ENCODE data around the gene MAEA. TPM values are rescaled to one million over a fixed set of nuclear protein-coding genes. Genes with fewer than 3 reads are reported as not detected.

Gene MAEA
- total and polyA plus RNA-seq, 2 experiments from 2014 or later, result 66.6 to 73.2 TPM

DNA sequence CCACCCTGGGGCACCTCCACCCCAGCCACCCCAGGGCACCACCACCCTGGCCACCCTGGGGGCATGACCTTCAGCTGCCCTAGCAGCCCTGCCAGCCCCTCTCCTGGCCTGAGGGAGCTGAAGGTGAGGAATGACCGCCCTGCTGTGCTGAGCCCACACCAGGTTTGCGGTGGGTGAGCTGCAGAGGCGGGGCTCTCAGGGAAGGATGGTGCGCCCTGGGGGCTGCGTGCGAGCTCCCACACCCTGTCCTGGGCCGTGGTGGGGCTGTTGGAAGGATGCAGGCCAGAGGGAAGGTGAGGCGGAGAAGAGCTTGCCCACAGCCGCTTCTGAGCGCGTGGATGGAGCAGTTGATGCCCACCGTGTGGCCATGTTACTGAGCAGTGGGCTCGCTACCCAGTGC, 75.1 kb downstream of the MAEA start:
- Histone ChIP-seq H2AFZ (no peak overlapping the region), H3K4me1 (ENCODE audit: insufficient read depth) (no peaks in the 10 kb centered on the region), H3K36me3 (replicated peaks; ENCODE audit: insufficient read depth, low read depth) (no peaks in the 10 kb centered on the region), H3K27me3 (no peaks in the 10 kb centered on the region), H3K9me2 (replicated peaks; ENCODE audit: insufficient read depth) (no peaks in the 10 kb centered on the region), H4K20me1 (ENCODE audit: insufficient read depth, poor library complexity, severe bottlenecking) (no peaks in the 10 kb centered on the region), H3K4me3 (no peak overlapping the region), H3K79me2 (no peaks in the 10 kb centered on the region), H3K9me3 (ENCODE audit: low read depth) (no peaks in the 10 kb centered on the region), H3K27ac (no peak overlapping the region), H3K4me2 (no peak overlapping the region)
- TF ChIP-seq EZH2 (IDR thresholded peaks at IDR 0.05; ENCODE audit: borderline replicate concordance), result no peak
- TF ChIP-seq EZH2phosphoT487 (IDR thresholded peaks at IDR 0.05; ENCODE audit: low read depth, severe bottlenecking, unreplicated experiment), result no peak
- TF ChIP-seq, protein P1, sequence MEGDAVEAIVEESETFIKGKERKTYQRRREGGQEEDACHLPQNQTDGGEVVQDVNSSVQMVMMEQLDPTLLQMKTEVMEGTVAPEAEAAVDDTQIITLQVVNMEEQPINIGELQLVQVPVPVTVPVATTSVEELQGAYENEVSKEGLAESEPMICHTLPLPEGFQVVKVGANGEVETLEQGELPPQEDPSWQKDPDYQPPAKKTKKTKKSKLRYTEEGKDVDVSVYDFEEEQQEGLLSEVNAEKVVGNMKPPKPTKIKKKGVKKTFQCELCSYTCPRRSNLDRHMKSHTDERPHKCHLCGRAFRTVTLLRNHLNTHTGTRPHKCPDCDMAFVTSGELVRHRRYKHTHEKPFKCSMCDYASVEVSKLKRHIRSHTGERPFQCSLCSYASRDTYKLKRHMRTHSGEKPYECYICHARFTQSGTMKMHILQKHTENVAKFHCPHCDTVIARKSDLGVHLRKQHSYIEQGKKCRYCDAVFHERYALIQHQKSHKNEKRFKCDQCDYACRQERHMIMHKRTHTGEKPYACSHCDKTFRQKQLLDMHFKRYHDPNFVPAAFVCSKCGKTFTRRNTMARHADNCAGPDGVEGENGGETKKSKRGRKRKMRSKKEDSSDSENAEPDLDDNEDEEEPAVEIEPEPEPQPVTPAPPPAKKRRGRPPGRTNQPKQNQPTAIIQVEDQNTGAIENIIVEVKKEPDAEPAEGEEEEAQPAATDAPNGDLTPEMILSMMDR (IDR thresholded peaks at IDR 0.05; ENCODE audit: poor library complexity), result no peak
- no peak for DNase-seq (ENCODE audit: low spot score)
- 94% methylated on average over 13 of the region's 13 CpGs for WGBS (ENCODE audit: low lambda C conversion rate, missing lambda C conversion rate)

DNA sequence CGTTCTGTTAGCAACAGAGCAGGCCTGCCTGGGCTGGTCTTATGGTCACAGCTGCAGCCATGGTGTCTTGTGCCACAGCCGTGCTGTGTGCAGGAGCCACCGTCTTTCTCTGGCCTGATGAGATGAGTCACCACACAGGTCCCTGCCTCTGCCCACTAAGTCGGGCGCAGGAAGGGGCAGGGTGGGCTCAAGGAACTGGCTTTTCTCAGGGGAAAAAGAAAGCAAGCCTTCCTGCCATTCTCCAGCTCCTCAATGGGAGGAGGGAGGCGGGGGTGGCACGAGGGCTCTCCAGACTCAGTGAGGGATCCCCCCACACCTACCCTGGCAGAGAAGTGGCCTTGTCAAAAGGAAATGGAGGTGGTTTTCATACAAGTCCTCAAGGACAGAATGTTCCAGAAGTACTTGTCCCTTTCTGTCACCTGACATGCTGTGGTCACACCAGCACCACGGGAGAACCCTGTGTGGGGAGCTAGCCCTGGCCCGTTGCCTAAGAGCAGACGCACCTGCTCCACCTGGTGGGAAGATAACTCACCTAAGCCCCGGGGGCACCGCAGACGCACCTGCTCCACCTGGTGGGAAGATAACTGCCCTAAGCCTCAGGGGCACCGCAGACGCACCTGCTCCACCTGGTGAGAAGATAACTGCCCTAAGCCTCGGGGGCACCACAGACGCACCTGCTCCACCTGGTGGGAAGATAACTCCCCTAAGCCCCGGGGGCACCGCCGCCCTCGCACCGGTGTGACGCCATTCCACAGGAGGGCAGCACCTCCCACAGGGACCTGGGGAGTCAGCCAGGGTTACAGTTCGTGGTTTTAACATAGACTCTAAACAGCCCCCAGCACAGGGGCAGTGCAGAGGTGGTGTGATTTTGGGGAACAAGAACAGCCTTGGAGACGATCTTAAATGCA, 75.8 kb downstream of the MAEA start:
- Histone ChIP-seq H3K36me3 (replicated peaks; ENCODE audit: insufficient read depth, low read depth) (no peaks in the 10 kb centered on the region), H3K27ac (no peak overlapping the region)
- 86% methylated on average over 24 of the region's 25 CpGs for WGBS (ENCODE audit: low lambda C conversion rate, missing lambda C conversion rate)

DNA sequence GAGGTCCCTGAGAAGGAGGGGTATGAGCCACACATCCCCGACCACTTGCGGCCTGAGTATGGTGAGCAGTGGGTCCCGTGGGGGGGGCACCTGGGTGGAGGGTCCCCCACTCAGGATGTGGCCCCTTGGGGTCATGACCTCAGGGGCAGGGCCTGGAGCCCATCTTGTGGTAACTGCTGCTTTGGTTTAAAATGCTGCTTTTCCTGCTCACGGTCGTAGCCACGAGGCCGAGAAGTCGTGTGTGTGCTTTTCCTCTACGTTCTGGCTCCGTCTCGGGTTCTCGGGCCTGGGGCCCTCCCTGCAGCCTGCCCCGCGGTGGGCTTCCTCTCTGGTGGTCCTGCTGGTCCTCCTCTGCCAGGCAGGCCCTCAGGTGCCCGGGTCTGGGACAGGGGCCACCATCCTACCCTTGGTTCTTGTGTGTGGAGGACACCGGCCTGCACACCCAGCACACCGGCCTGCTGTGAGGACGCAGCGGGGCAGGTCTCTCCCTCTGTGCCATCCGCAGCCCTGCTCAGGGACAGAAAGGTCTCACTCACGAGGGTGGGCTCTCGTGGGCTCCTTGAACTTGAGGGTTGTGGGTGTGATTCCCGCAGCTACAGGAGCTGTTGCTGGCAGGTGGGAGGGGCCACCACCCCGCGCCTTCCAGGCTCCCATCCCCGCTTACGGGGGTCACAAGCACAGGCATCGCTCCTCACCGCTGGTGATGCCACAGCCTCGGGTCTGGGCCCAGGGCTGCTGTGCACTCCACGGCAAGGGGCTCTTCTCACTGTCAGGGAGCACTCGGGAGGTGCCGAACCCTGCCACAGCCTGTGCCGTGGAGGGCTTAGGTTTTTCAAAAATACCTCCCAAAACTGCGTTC, 76.9 kb downstream of the MAEA start:
- no peaks in the 10 kb centered on the region for H3K4me1 ChIP-seq (ENCODE audit: insufficient read depth)
- H3K9me2 ChIP-seq (replicated peaks; ENCODE audit: insufficient read depth), result no peaks in the 10 kb centered on the region
- no peaks in the 10 kb centered on the region for H3K9me3 ChIP-seq (ENCODE audit: low read depth)
- H4K20me1 ChIP-seq (ENCODE audit: insufficient read depth, poor library complexity, severe bottlenecking), result no peaks in the 10 kb centered on the region
- 97% methylated on average over 35 of the region's 35 CpGs for WGBS (ENCODE audit: low lambda C conversion rate, missing lambda C conversion rate)
- no peaks in the 10 kb centered on the region for H3K27me3 ChIP-seq
- TF ChIP-seq, protein P1 (IDR thresholded peaks at IDR 0.05; ENCODE audit: poor library complexity), result no peak
- TF ChIP-seq EZH2 (IDR thresholded peaks at IDR 0.05; ENCODE audit: borderline replicate concordance), result no peak
- no peak for TF ChIP-seq EZH2phosphoT487 (IDR thresholded peaks at IDR 0.05; ENCODE audit: low read depth, severe bottlenecking, unreplicated experiment)
- no peak overlapping the region for H3K27ac ChIP-seq
- no peaks in the 10 kb centered on the region for H3K36me3 ChIP-seq (replicated peaks; ENCODE audit: insufficient read depth, low read depth)
- H3K4me3 ChIP-seq, result no peak overlapping the region
- no peaks in the 10 kb centered on the region for H3K79me2 ChIP-seq
- DNase-seq (ENCODE audit: low spot score), result no peak
- H3K4me2 ChIP-seq, result no peak overlapping the region
- H2AFZ ChIP-seq, result no peak overlapping the region

More for the DNA sequence above, 75.8 kb downstream of the MAEA start:
- no peaks in the 10 kb centered on the region for H3K79me2 ChIP-seq
- no peaks in the 10 kb centered on the region for H3K27me3 ChIP-seq
- no peaks in the 10 kb centered on the region for H3K9me3 ChIP-seq (ENCODE audit: low read depth)
- H3K4me1 ChIP-seq (ENCODE audit: insufficient read depth), result no peaks in the 10 kb centered on the region
- no peak for DNase-seq (ENCODE audit: low spot score)
- no peak overlapping the region for H2AFZ ChIP-seq
- no peaks in the 10 kb centered on the region for H4K20me1 ChIP-seq (ENCODE audit: insufficient read depth, poor library complexity, severe bottlenecking)
- no peak overlapping the region for H3K4me2 ChIP-seq
- no peak overlapping the region for H3K4me3 ChIP-seq
- no peaks in the 10 kb centered on the region for H3K9me2 ChIP-seq (replicated peaks; ENCODE audit: insufficient read depth)
- TF ChIP-seq EZH2phosphoT487 (IDR thresholded peaks at IDR 0.05; ENCODE audit: low read depth, severe bottlenecking, unreplicated experiment) (no peak), EZH2 (IDR thresholded peaks at IDR 0.05; ENCODE audit: borderline replicate concordance) (no peak)
- TF ChIP-seq, protein P1 (IDR thresholded peaks at IDR 0.05; ENCODE audit: poor library complexity), result no peak
